Mesenchymal stem cell (in vitro differentiated cells and primary cell): ENCODE data around the gene IMMP2L.

Source experiments
- DNase-seq: peaks from one replicate; pipeline ENCODE4 v3.0.0-alpha.2; 2013
- H2AFZ ChIP-seq: one replicate; pipeline ENCODE4 v1.6.1; 2013; ENCODE audit warnings: low read depth, mild to moderate bottlenecking, control low read depth, inconsistent platforms, low read length, moderate library complexity
- H2AK5ac ChIP-seq: 2 replicates; pipeline ENCODE4 v1.6.1; 2013; ENCODE audit warnings: low read length, moderate library complexity, mild to moderate bottlenecking, inconsistent platforms; ENCODE audit not compliant: severe bottlenecking
- H2BK120ac ChIP-seq: one replicate; pipeline ENCODE4 v1.6.1; 2013; ENCODE audit warnings: low read depth, mild to moderate bottlenecking, inconsistent platforms, low read length, moderate library complexity
- H2BK12ac ChIP-seq, 2 experiments: one replicate each; pipeline ENCODE4 v1.6.1; 2013; ENCODE audit warnings: inconsistent platforms in 2 of 2, low read length in 2 of 2, mild to moderate bottlenecking in 2 of 2, moderate library complexity in 2 of 2, control low read depth in 1 of 2
- H2BK15ac ChIP-seq: one replicate; pipeline ENCODE4 v1.6.1; 2013; ENCODE audit warnings: mild to moderate bottlenecking, low read depth, inconsistent platforms; ENCODE audit not compliant: poor library complexity, severe bottlenecking
- H2BK5ac ChIP-seq: 2 replicates; pipeline ENCODE4 v1.6.1; 2013; ENCODE audit warnings: low read depth, mild to moderate bottlenecking, low read length, control low read depth, inconsistent platforms; ENCODE audit not compliant: poor library complexity, severe bottlenecking
- H3K14ac ChIP-seq, 2 experiments: one replicate each; pipeline ENCODE4 v1.6.1; 2013; ENCODE audit warnings: inconsistent platforms in 2 of 2, low read length in 2 of 2, control low read depth in 1 of 2, mild to moderate bottlenecking in 1 of 2, moderate library complexity in 1 of 2
- H3K18ac ChIP-seq, 2 experiments: one replicate each; pipeline ENCODE4 v1.6.1; 2013; ENCODE audit warnings: inconsistent platforms in 2 of 2, low read length in 2 of 2, control low read depth in 1 of 2, low read depth in 1 of 2, mild to moderate bottlenecking in 1 of 2
- H3K23ac ChIP-seq, 2 experiments: one replicate each; pipeline ENCODE4 v1.6.1; 2013; ENCODE audit warnings: inconsistent platforms in 2 of 2, low read length in 2 of 2, mild to moderate bottlenecking in 2 of 2, moderate library complexity in 2 of 2, control low read depth in 1 of 2
- H3K27ac ChIP-seq: 2 replicates; pipeline ENCODE4 v1.5.1; 2013; ENCODE audit warnings: mild to moderate bottlenecking, moderate library complexity, low read length, control low read depth, inconsistent platforms; ENCODE audit not compliant: poor library complexity, severe bottlenecking
- H3K27me3 ChIP-seq, 2 experiments: 2 replicates each; pipeline versions ENCODE4 v1.6.1 to v1.7.0; 2013; ENCODE audit warnings: low read length in 2 of 2, mild to moderate bottlenecking in 2 of 2, moderate library complexity in 2 of 2, control low read depth in 1 of 2, inconsistent platforms in 1 of 2; ENCODE audit not compliant: control insufficient read depth in 1 of 2, insufficient read depth in 1 of 2
- H3K36me3 ChIP-seq, 2 experiments: 2 replicates each; pipeline versions ENCODE4 v1.6.1 to v1.7.0; 2013; ENCODE audit warnings: low read length in 2 of 2, control low read depth in 1 of 2, inconsistent platforms in 1 of 2, low read depth in 1 of 2, mild to moderate bottlenecking in 1 of 2; ENCODE audit not compliant: insufficient read depth in 2 of 2, control insufficient read depth in 1 of 2
- H3K4ac ChIP-seq, 2 experiments: one replicate each; pipeline ENCODE4 v1.6.1; 2013; ENCODE audit warnings: inconsistent platforms in 2 of 2, low read length in 2 of 2, mild to moderate bottlenecking in 2 of 2, moderate library complexity in 2 of 2, control low read depth in 1 of 2, low read depth in 1 of 2
- H3K4me1 ChIP-seq: 2 replicates; pipeline ENCODE4 v1.6.1; 2013; ENCODE audit warnings: low read depth, low read length, control low read depth; ENCODE audit not compliant: control insufficient read depth, insufficient read depth
- H3K4me2 ChIP-seq: 2 replicates; pipeline ENCODE4 v1.6.1; 2013; ENCODE audit warnings: low read length, mild to moderate bottlenecking, inconsistent platforms; ENCODE audit not compliant: poor library complexity, severe bottlenecking
- H3K4me3 ChIP-seq, 2 experiments: 2 replicates each; pipeline versions ENCODE4 v1.5.1 to v1.7.0; 2013; ENCODE audit warnings: low read length in 2 of 2, mild to moderate bottlenecking in 2 of 2, control low read depth in 1 of 2, low read depth in 1 of 2; ENCODE audit not compliant: insufficient read depth in 1 of 2
- H3K79me1 ChIP-seq: replicated peaks from 2 replicates; pipeline ENCODE4 v1.6.1; 2013; ENCODE audit warnings: mild to moderate bottlenecking, control low read depth, low read length, inconsistent platforms; ENCODE audit not compliant: poor library complexity, severe bottlenecking
- H3K9ac ChIP-seq: 2 replicates; pipeline ENCODE4 v1.7.0; 2013; ENCODE audit warnings: mild to moderate bottlenecking, low read length, moderate library complexity
- H3K9me3 ChIP-seq: 2 replicates; pipeline ENCODE4 v1.7.0; 2013; ENCODE audit warnings: mild to moderate bottlenecking, low read length; ENCODE audit not compliant: control insufficient read depth
- H4K8ac ChIP-seq: one replicate; pipeline ENCODE4 v1.6.1; 2013; ENCODE audit warnings: inconsistent platforms, mild to moderate bottlenecking, low read length, moderate library complexity
- H4K91ac ChIP-seq: one replicate; pipeline ENCODE4 v1.6.1; 2013; ENCODE audit warnings: mild to moderate bottlenecking, low read length, inconsistent platforms
- WGBS: methylation state at CpG from one replicate; pipeline ENCODE4 v1.1.7; 2013; ENCODE audit warnings: mixed read lengths; 5-methylcytosine and 5-hydroxymethylcytosine counted together

IMMP2L gene

DNA sequence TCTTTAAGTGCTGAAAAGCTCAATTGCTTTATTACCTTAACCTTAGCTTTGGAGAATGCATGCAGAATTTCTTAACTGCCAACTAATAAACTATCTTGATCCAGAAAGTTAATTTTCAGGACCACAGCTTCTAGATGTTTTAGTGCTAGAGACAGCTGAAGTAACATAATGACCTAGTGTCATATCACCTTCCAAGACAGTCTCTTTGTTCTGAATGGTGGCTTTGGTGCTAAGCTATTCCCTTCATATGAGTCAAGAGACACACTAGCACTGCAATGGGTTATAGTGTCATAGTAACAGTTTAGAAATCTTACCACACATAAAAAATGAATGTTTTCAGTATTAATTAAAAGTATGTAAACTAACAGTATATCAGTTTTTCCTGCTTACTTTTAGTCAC lies 586.8 kb downstream of the IMMP2L start:
- Histone ChIP-seq H3K4me1 (no peaks in the 10 kb centered on the region), H2AFZ (no peak overlapping the region), H2BK12ac (no peak overlapping the region), H3K9me3 (no peaks in the 10 kb centered on the region), H3K9ac (no peak overlapping the region), H3K4me3 (no peak overlapping the region), H2BK5ac (no peak overlapping the region), H2AK5ac (no peak overlapping the region), H3K79me1 (no peaks in the 10 kb centered on the region), H3K4me2 (no peak overlapping the region), H3K14ac (no peak overlapping the region), H4K8ac (no peak overlapping the region), H3K18ac (no peak overlapping the region), H3K27me3 (no peaks in the 10 kb centered on the region), H3K27ac (no peak overlapping the region), H2BK120ac (no peak overlapping the region), H4K91ac (no peak overlapping the region), H2BK15ac (no peak overlapping the region), H3K4ac (no peak overlapping the region), H3K23ac (no peak overlapping the region), H3K36me3 (no peaks in the 10 kb centered on the region)
- DNase-seq: no peak

- Histone ChIP-seq H3K14ac (no peak overlapping the region), H3K4ac (no peak overlapping the region), H3K18ac (no peak overlapping the region), H3K4me2 (no peak overlapping the region), H4K91ac (no peak overlapping the region), H2BK120ac (no peak overlapping the region), H3K36me3 (no peaks in the 10 kb centered on the region), H2BK15ac (no peak overlapping the region), H3K23ac (no peak overlapping the region), H3K4me3 (no peak overlapping the region), H3K27me3 (no peaks in the 10 kb centered on the region), H3K79me1 (no peaks in the 10 kb centered on the region), H2BK12ac (no peak overlapping the region), H2BK5ac (no peak overlapping the region), H3K4me1 (no peaks in the 10 kb centered on the region), H4K8ac (no peak overlapping the region), H2AFZ (no peak overlapping the region), H3K9me3 (no peaks in the 10 kb centered on the region), H3K27ac (no peak overlapping the region), H2AK5ac (no peak overlapping the region), H3K9ac (no peak overlapping the region)
- WGBS: 84% methylated on average over 3 of the region's 3 CpGs
- no peak for DNase-seq
These were observed 587.9 kb downstream of the IMMP2L start for GRCh38 chr7:110974441-110974840.

GRCh38 chr7:110973196-110973990 lies 588.9 kb downstream of the IMMP2L start:
- Histone ChIP-seq H2AK5ac (no peak overlapping the region), H2BK120ac (no peak overlapping the region), H3K18ac (no peak overlapping the region), H3K4me1 (no peaks in the 10 kb centered on the region), H2AFZ (no peak overlapping the region), H3K9me3 (no peaks in the 10 kb centered on the region), H3K36me3 (no peaks in the 10 kb centered on the region), H2BK12ac (no peak overlapping the region), H3K14ac (no peak overlapping the region), H2BK15ac (no peak overlapping the region), H3K27me3 (no peaks in the 10 kb centered on the region), H3K9ac (no peak overlapping the region), H4K8ac (no peak overlapping the region), H3K23ac (no peak overlapping the region), H4K91ac (no peak overlapping the region), H3K4ac (no peak overlapping the region), H3K4me2 (no peak overlapping the region), H3K79me1 (no peaks in the 10 kb centered on the region), H3K27ac (no peak overlapping the region), H2BK5ac (no peak overlapping the region), H3K4me3 (no peak overlapping the region)
- WGBS: 90% methylated on average over 4 of the region's 6 CpGs
- no peak for DNase-seq

GRCh38 chr7:110964775-110965174 lies 597.5 kb downstream of the IMMP2L start:
- no peak overlapping the region for H4K91ac ChIP-seq
- H3K79me1 ChIP-seq: no peaks in the 10 kb centered on the region
- no peak for DNase-seq
- no peak overlapping the region for H2BK5ac ChIP-seq
- no peaks in the 10 kb centered on the region for H3K36me3 ChIP-seq
- H3K9ac ChIP-seq: no peak overlapping the region
- H2AK5ac ChIP-seq: no peak overlapping the region
- no peak overlapping the region for H3K4me3 ChIP-seq
- no peak overlapping the region for H3K18ac ChIP-seq
- H2AFZ ChIP-seq: no peak overlapping the region
- no peak overlapping the region for H3K23ac ChIP-seq
- WGBS: 63% methylated on average over 3 of the region's 6 CpGs
- no peak overlapping the region for H3K4me2 ChIP-seq
- no peak overlapping the region for H2BK15ac ChIP-seq
- H2BK12ac ChIP-seq: no peak overlapping the region
- no peak overlapping the region for H2BK120ac ChIP-seq
- H4K8ac ChIP-seq: no peak overlapping the region
- H3K27ac ChIP-seq: no peak overlapping the region
- no peak overlapping the region for H3K4ac ChIP-seq
- no peak overlapping the region for H3K14ac ChIP-seq
- no peaks in the 10 kb centered on the region for H3K4me1 ChIP-seq
- no peaks in the 10 kb centered on the region for H3K27me3 ChIP-seq
- H3K9me3 ChIP-seq: no peaks in the 10 kb centered on the region
